Measurements from ENCODE around the gene EXOSC9.
"Not testable (repeated sequence)": the region's sequence is repeated elsewhere in the genome, so short reads cannot be mapped to it uniquely, and the experiment has no call there.

The EXOSC9 gene

GRCh38 chr4:121800961-121801714 is at the start of gene EXOSC9:
Gene EXOSC9, plus strand, starts transcription at chr4:121801323. Its CDS starts 102 bp downstream, at chr4:121801425.
- Mint-ChIP-seq H3K4me3 (peak within 1 kb of the TSS; percentile 95), H3K36me3 (peaks cover 6% of the 10 kb centered on the region), H3K27ac (peak within 1 kb of the TSS; percentile 100), H3K4me1 (peaks cover 48% of the 10 kb centered on the region), H3K27me3 (no peaks in the 10 kb centered on the region), H3K9me3 (no peaks in the 10 kb centered on the region)

- not testable (repeated sequence) for H3K4me1 Mint-ChIP-seq, H3K9me3 Mint-ChIP-seq, H3K27ac Mint-ChIP-seq, H3K36me3 Mint-ChIP-seq, H3K4me3 Mint-ChIP-seq
- H3K27me3 Mint-ChIP-seq: peaks cover 19% of the 10 kb centered on the region
Measured at GRCh38 chr4:121752142-121752541, 49.0 kb upstream of the EXOSC9 start.

- Mint-ChIP-seq H3K36me3 (no peaks in the 10 kb centered on the region), H3K9me3 (no peaks in the 10 kb centered on the region), H3K4me3 (no peak overlapping the region), H3K27ac (no peak overlapping the region), H3K27me3 (peaks cover 37% of the 10 kb centered on the region), H3K4me1 (peaks cover 3% of the 10 kb centered on the region)
Measured at GRCh38 chr4:121758925-121759568, 42.1 kb upstream of the EXOSC9 start.

- H3K4me3 Mint-ChIP-seq: no peak overlapping the region
- peaks cover 36% of the 10 kb centered on the region for H3K27me3 Mint-ChIP-seq
- no peaks in the 10 kb centered on the region for H3K36me3 Mint-ChIP-seq
- no peaks in the 10 kb centered on the region for H3K9me3 Mint-ChIP-seq
- H3K27ac Mint-ChIP-seq: no peak overlapping the region
- H3K4me1 Mint-ChIP-seq: peaks cover 6% of the 10 kb centered on the region
Measured at GRCh38 chr4:121760205-121760604, 40.9 kb upstream of the EXOSC9 start.

- Mint-ChIP-seq H3K4me1 (peaks cover 10% of the 10 kb centered on the region), H3K36me3 (no peaks in the 10 kb centered on the region), H3K27me3 (peaks cover 42% of the 10 kb centered on the region), H3K9me3 (no peaks in the 10 kb centered on the region), H3K27ac (no peak overlapping the region), H3K4me3 (peak overlapping the region; percentile 19)
Measured at GRCh38 chr4:121764303-121764701, 36.8 kb upstream of the EXOSC9 start.

- Mint-ChIP-seq H3K9me3 (no peaks in the 10 kb centered on the region), H3K4me1 (peaks cover 10% of the 10 kb centered on the region), H3K27ac (no peak within 1 kb of the TSS), H3K36me3 (no peaks in the 10 kb centered on the region), H3K4me3 (peak within 1 kb of the TSS; percentile 51), H3K27me3 (peaks cover 43% of the 10 kb centered on the region)
Measured at GRCh38 chr4:121764702-121765367, 36.3 kb upstream of the EXOSC9 start, which contains the start of gene SMIM43. Gene SMIM43, minus strand, starts transcription at chr4:121765164. Its CDS starts 59 bp downstream, at chr4:121765105.

- peaks cover 10% of the 10 kb centered on the region for H3K4me1 Mint-ChIP-seq
- peak overlapping the region; percentile 51 for H3K4me3 Mint-ChIP-seq
- no peaks in the 10 kb centered on the region for H3K9me3 Mint-ChIP-seq
- H3K36me3 Mint-ChIP-seq: no peaks in the 10 kb centered on the region
- peaks cover 44% of the 10 kb centered on the region for H3K27me3 Mint-ChIP-seq
- no peak overlapping the region for H3K27ac Mint-ChIP-seq
Measured at GRCh38 chr4:121765368-121765705, 35.8 kb upstream of the EXOSC9 start.

- H3K9me3 Mint-ChIP-seq: no peaks in the 10 kb centered on the region
- peaks cover 43% of the 10 kb centered on the region for H3K27me3 Mint-ChIP-seq
- no peaks in the 10 kb centered on the region for H3K36me3 Mint-ChIP-seq
- no peak overlapping the region for H3K27ac Mint-ChIP-seq
- H3K4me1 Mint-ChIP-seq: peaks cover 10% of the 10 kb centered on the region
- H3K4me3 Mint-ChIP-seq: no peak overlapping the region
Measured at GRCh38 chr4:121765971-121766538, 35.1 kb upstream of the EXOSC9 start.

GRCh38 chr4:121767166-121767565 is 34.0 kb upstream of the EXOSC9 start:
- no peaks in the 10 kb centered on the region for H3K9me3 Mint-ChIP-seq
- peaks cover 10% of the 10 kb centered on the region for H3K4me1 Mint-ChIP-seq
- H3K36me3 Mint-ChIP-seq: no peaks in the 10 kb centered on the region
- H3K27me3 Mint-ChIP-seq: peaks cover 38% of the 10 kb centered on the region
- no peak overlapping the region for H3K4me3 Mint-ChIP-seq
- no peak overlapping the region for H3K27ac Mint-ChIP-seq

- Mint-ChIP-seq H3K27me3 (peaks cover 22% of the 10 kb centered on the region), H3K4me3 (no peak overlapping the region), H3K9me3 (no peaks in the 10 kb centered on the region), H3K4me1 (peaks cover 6% of the 10 kb centered on the region), H3K36me3 (no peaks in the 10 kb centered on the region), H3K27ac (no peak overlapping the region)
Measured at GRCh38 chr4:121769341-121769740, 31.8 kb upstream of the EXOSC9 start.

- no peak overlapping the region for H3K27ac Mint-ChIP-seq
- H3K9me3 Mint-ChIP-seq: no peaks in the 10 kb centered on the region
- no peaks in the 10 kb centered on the region for H3K36me3 Mint-ChIP-seq
- H3K4me3 Mint-ChIP-seq: no peak overlapping the region
- peaks cover 13% of the 10 kb centered on the region for H3K27me3 Mint-ChIP-seq
- no peaks in the 10 kb centered on the region for H3K4me1 Mint-ChIP-seq
Measured at GRCh38 chr4:121771869-121772268, 29.3 kb upstream of the EXOSC9 start.

- peaks cover 5% of the 10 kb centered on the region for H3K27me3 Mint-ChIP-seq
- H3K9me3 Mint-ChIP-seq: no peaks in the 10 kb centered on the region
- no peak overlapping the region for H3K4me3 Mint-ChIP-seq
- no peaks in the 10 kb centered on the region for H3K4me1 Mint-ChIP-seq
- no peak overlapping the region for H3K27ac Mint-ChIP-seq
- H3K36me3 Mint-ChIP-seq: no peaks in the 10 kb centered on the region
Measured at GRCh38 chr4:121773883-121774282, 27.2 kb upstream of the EXOSC9 start.

GRCh38 chr4:121776610-121777401 is 24.3 kb upstream of the EXOSC9 start:
- H3K27ac Mint-ChIP-seq: no peak overlapping the region
- no peak overlapping the region for H3K4me3 Mint-ChIP-seq
- peaks cover 6% of the 10 kb centered on the region for H3K27me3 Mint-ChIP-seq
- H3K36me3 Mint-ChIP-seq: no peaks in the 10 kb centered on the region
- H3K4me1 Mint-ChIP-seq: no peaks in the 10 kb centered on the region
- H3K9me3 Mint-ChIP-seq: no peaks in the 10 kb centered on the region

GRCh38 chr4:121777625-121778024 is 23.5 kb upstream of the EXOSC9 start:
- H3K36me3 Mint-ChIP-seq: no peaks in the 10 kb centered on the region
- no peak overlapping the region for H3K27ac Mint-ChIP-seq
- peaks cover 8% of the 10 kb centered on the region for H3K27me3 Mint-ChIP-seq
- no peaks in the 10 kb centered on the region for H3K4me1 Mint-ChIP-seq
- no peaks in the 10 kb centered on the region for H3K9me3 Mint-ChIP-seq
- no peak overlapping the region for H3K4me3 Mint-ChIP-seq

GRCh38 chr4:121778991-121779628 is 22.0 kb upstream of the EXOSC9 start:
- Mint-ChIP-seq H3K4me3 (no peak overlapping the region), H3K9me3 (no peaks in the 10 kb centered on the region), H3K27ac (no peak overlapping the region), H3K4me1 (no peaks in the 10 kb centered on the region), H3K36me3 (no peaks in the 10 kb centered on the region), H3K27me3 (peaks cover 14% of the 10 kb centered on the region)

Data from activated naive CD4-positive, alpha-beta T cell treated with anti-CD3 and anti-CD28 coated beads, Interleukin-2, amount 50 U/mL, for 24 hours (primary cell).